Left ventricle myocardium inferior (tissue), 1 donor: ENCODE results near the gene LIN28A. TPM values are rescaled to one million over a fixed set of nuclear protein-coding genes. Genes with fewer than 3 reads are reported as not detected.
A peak's percentile ranks its signal among the peaks of the same experiment; 100 is the strongest.

Source experiments
- DNase-seq: peaks from one replicate; pipeline ENCODE4 v3.0.0-alpha.2; 2020
- H3K27ac ChIP-seq: fragments of 200-600 bp; replicated peaks from 2 replicates; pipeline ENCODE4 v1.8.0; 2021
- H3K27me3 ChIP-seq: fragments of 200-600 bp; 2 replicates; pipeline ENCODE4 v1.8.0; 2021; ENCODE audit warnings: low read depth
- H3K36me3 ChIP-seq: fragments of 200-600 bp; 2 replicates; pipeline ENCODE4 v1.8.0; 2021
- H3K4me1 ChIP-seq: fragments of 200-600 bp; 2 replicates; pipeline ENCODE4 v1.8.0; 2021
- H3K4me3 ChIP-seq: fragments of 200-600 bp; 2 replicates; pipeline ENCODE4 v1.8.0; 2021; ENCODE audit warnings: mild to moderate bottlenecking, moderate library complexity
- H3K9me3 ChIP-seq: fragments of 200-600 bp; replicated peaks from 2 replicates; pipeline ENCODE4 v1.8.0; 2021
- intact Hi-C: fragments of 100-400 bp; cut with micrococcal nuclease; formaldehyde crosslinking; loops from one replicate; pipeline ENCODE4 v1.11.0; 2022
- total RNA-seq: library from RNA; stranded (reverse); fragmentation: NEBNext Ultra II Directional; extraction: Animal tissue kit (Norgen Biotek cat#: 25700); gene quantifications from one replicate; pipeline ENCODE4 v1.2.1, GENCODE V29; 2021
- TF ChIP-seq, protein P1 (sequence below): fragments of 200-600 bp; IDR thresholded peaks from 2 replicates; pipeline ENCODE4 v1.8.0; 2021; ENCODE audit warnings: antibody characterized with exemption, mild to moderate bottlenecking, borderline replicate concordance
- donor health status: DM: no; HTN: yes; CAD: no; lungs with severe emphysema.

The LIN28A gene
- total RNA-seq, 1 donor from 2014 or later = not detected

DNA sequence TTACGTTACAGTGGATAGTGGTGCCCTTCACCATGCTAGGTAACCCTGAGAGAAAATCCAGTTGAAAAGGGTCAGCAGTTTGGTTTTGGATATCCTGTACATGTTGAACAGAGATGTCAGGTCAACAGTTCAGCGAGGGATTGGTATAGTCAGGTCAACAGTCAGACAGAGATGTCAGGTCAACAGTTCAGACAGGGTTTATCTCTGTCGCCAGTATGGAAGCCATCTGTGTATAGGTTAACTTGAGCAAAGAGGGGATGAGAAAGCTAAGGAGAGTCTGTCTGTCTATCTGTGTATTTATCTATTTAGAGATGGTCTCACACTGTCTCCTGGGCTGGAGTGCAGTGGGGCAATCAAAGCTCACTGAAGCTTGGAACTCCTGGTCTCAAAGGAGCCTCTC lies 39.3 kb downstream of the LIN28A start:
- peaks cover 96% of the 10 kb centered on the region for H3K36me3 ChIP-seq
- H3K27ac ChIP-seq = no peak overlapping the region
- no peak overlapping the region for H3K4me3 ChIP-seq
- no peaks in the 10 kb centered on the region for H3K4me1 ChIP-seq
- intact Hi-C loops = no loop called here
- no peaks in the 10 kb centered on the region for H3K27me3 ChIP-seq
- no peaks in the 10 kb centered on the region for H3K9me3 ChIP-seq
- TF ChIP-seq, protein P1, sequence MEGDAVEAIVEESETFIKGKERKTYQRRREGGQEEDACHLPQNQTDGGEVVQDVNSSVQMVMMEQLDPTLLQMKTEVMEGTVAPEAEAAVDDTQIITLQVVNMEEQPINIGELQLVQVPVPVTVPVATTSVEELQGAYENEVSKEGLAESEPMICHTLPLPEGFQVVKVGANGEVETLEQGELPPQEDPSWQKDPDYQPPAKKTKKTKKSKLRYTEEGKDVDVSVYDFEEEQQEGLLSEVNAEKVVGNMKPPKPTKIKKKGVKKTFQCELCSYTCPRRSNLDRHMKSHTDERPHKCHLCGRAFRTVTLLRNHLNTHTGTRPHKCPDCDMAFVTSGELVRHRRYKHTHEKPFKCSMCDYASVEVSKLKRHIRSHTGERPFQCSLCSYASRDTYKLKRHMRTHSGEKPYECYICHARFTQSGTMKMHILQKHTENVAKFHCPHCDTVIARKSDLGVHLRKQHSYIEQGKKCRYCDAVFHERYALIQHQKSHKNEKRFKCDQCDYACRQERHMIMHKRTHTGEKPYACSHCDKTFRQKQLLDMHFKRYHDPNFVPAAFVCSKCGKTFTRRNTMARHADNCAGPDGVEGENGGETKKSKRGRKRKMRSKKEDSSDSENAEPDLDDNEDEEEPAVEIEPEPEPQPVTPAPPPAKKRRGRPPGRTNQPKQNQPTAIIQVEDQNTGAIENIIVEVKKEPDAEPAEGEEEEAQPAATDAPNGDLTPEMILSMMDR = no peak
- DNase-seq = no peak

DNA sequence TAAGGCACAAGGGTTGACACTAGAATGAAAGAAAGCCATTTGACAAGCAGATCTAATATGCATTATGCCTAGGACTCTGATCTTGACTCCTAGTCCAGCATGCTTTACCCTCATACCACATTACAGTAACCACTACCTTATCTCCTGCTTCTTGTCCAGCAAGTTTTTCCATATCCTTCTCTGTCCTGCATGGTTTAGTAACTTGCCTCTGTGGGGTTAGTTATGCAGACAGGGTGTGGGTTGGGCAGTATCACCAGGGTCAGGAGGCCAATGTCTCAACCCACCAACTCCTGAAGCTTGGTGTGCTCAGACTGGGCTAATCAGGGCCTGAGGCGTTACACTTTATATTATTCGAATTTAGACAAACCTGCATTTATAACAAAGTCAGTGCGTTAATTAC lies 40.3 kb downstream of the LIN28A start:
- Histone ChIP-seq H3K4me3 (no peak overlapping the region), H3K4me1 (no peaks in the 10 kb centered on the region), H3K27me3 (no peaks in the 10 kb centered on the region), H3K36me3 (peaks cover 94% of the 10 kb centered on the region), H3K27ac (no peak overlapping the region), H3K9me3 (no peaks in the 10 kb centered on the region)
- intact Hi-C loops = no loop called here
- TF ChIP-seq, protein P1 = no peak
- DNase-seq = no peak

DNA sequence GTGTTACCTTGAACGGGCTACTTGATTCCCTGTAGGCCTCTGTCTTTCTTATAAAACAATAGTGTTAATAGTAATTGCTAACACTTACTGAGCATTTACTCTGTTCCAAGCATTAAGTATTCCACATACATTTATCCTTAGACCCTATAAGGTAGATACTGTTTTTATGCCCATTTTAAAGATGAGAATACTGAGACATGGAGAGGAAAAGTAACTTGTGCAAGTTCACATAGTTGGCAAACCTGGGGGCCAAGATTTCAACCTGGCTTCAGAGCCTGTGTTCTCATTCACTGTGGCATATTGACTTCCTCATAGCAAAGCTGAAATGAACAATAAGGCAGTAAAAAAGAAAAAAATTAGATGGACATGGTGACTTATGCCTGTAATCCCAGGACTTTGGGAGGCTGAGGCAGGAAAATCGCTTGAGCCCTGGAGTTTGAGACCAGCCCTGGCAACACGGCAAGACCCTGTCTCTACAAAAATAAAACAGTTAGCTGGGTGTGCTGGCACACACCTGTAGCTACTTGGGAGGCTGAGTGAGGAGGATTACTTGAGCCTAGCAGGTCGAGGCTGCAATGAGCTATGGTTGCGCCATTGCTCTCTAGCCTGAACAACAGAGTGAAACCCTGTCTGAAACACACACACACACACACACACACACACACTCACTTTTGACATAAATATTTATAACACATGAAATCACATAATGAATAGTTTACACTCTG lies 42.0 kb downstream of the LIN28A start:
- H3K27ac ChIP-seq = no peak overlapping the region
- no peaks in the 10 kb centered on the region for H3K27me3 ChIP-seq
- intact Hi-C loops = no loop called here
- DNase-seq = no peak
- H3K4me1 ChIP-seq = no peaks in the 10 kb centered on the region
- H3K36me3 ChIP-seq = peaks cover 86% of the 10 kb centered on the region
- H3K9me3 ChIP-seq = no peaks in the 10 kb centered on the region
- TF ChIP-seq, protein P1 = no peak
- H3K4me3 ChIP-seq = no peak overlapping the region

DNA sequence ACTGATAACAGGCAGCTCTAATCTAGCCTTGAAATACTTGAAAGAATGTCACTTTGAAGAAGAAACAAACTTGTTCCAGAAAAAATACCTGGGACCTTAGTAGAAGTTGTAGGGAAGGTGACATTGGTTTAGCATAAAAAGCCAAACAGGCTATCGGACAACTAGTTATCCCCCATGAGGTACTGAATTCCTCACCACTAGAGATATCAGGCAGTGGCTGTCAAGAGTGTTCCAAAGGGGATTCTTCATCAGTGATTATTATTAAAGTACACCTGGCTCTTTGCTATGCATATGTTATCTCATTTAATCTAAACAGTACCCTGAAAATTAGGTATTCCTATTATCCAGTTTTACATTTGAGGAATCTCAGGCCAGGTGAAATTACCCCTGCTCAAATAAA lies 48.5 kb downstream of the LIN28A start:
- no peaks in the 10 kb centered on the region for H3K27me3 ChIP-seq
- intact Hi-C loops = no loop called here
- H3K36me3 ChIP-seq = peaks cover 80% of the 10 kb centered on the region
- peak overlapping the region; percentile 81 for H3K27ac ChIP-seq
- no peaks in the 10 kb centered on the region for H3K9me3 ChIP-seq
- peaks cover 18% of the 10 kb centered on the region for H3K4me1 ChIP-seq
- no peak overlapping the region for H3K4me3 ChIP-seq
- TF ChIP-seq, protein P1 = no peak
- no peak for DNase-seq

DNA sequence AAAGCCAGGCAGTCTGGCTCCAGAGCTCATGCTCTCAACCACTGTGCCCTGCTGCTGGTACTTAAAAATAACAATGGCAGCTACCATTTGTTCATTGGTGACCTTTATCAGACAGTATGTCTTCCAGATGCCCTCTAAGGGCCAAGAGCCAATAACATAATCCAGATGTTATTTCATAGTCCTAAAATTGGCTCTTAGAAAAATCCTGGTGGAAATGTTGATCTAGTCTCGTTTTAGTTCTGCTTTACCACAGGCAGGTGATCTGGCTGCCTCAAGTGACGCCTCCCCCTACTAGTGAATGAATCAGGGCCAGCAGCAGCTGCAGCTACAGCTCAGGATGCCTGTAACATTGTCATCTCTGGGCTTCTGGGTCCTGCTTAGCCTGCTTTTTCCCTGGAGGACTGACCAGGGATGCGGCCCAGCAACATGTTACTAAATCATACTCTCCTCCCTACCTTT lies 49.0 kb downstream of the LIN28A start:
- intact Hi-C loops = no loop called here
- Histone ChIP-seq H3K4me1 (peaks cover 18% of the 10 kb centered on the region), H3K36me3 (peaks cover 80% of the 10 kb centered on the region), H3K27ac (peak overlapping the region; percentile 81), H3K4me3 (no peak overlapping the region), H3K9me3 (no peaks in the 10 kb centered on the region), H3K27me3 (no peaks in the 10 kb centered on the region)
- no peak for DNase-seq
- TF ChIP-seq, protein P1 = no peak
